ENCODE measurements around the gene ALDH3A2.

The ALDH3A2 gene

GRCh38 chr17:19648475-19649273 is at the start of gene ALDH3A2:
Gene ALDH3A2, plus strand, starts transcription at chr17:19648751. Its CDS starts 221 bp downstream, at chr17:19648972.
- Histone ChIP-seq H3K9ac (ENCODE audit: low read length) (peak within 1 kb of the TSS; percentile 79), H3K36me3 (ENCODE audit: control insufficient read depth, low read depth, low read length) (peaks cover 4% of the 10 kb centered on the region), H3K27me3 (ENCODE audit: control insufficient read depth, insufficient read depth, low read length) (peaks cover 11% of the 10 kb centered on the region), H3K27ac (ENCODE audit: low read length) (peak within 1 kb of the TSS; percentile 16), H3K4me1 (ENCODE audit: control insufficient read depth, low read depth, low read length) (peaks cover 36% of the 10 kb centered on the region), H3K9me3 (ENCODE audit: control insufficient read depth, low read depth, low read length) (no peaks in the 10 kb centered on the region), H3K4me3 (ENCODE audit: low read length) (peak within 1 kb of the TSS; percentile 93)

- Histone ChIP-seq H3K36me3 (ENCODE audit: control insufficient read depth, low read depth, low read length) (no peaks in the 10 kb centered on the region), H3K9ac (ENCODE audit: low read length) (no peak overlapping the region), H3K9me3 (ENCODE audit: control insufficient read depth, low read depth, low read length) (no peaks in the 10 kb centered on the region), H3K27ac (ENCODE audit: low read length) (no peak overlapping the region), H3K27me3 (ENCODE audit: control insufficient read depth, insufficient read depth, low read length) (no peaks in the 10 kb centered on the region), H3K4me3 (ENCODE audit: low read length) (no peak overlapping the region), H3K4me1 (ENCODE audit: control insufficient read depth, low read depth, low read length) (no peaks in the 10 kb centered on the region)
Observed at GRCh38 chr17:19610311-19610710, 38.2 kb upstream of the ALDH3A2 start.

- H3K9me3 ChIP-seq (ENCODE audit: control insufficient read depth, low read depth, low read length): no peaks in the 10 kb centered on the region
- no peak overlapping the region for H3K4me3 ChIP-seq (ENCODE audit: low read length)
- H3K4me1 ChIP-seq (ENCODE audit: control insufficient read depth, low read depth, low read length): no peaks in the 10 kb centered on the region
- no peak overlapping the region for H3K9ac ChIP-seq (ENCODE audit: low read length)
- H3K27me3 ChIP-seq (ENCODE audit: control insufficient read depth, insufficient read depth, low read length): no peaks in the 10 kb centered on the region
- no peaks in the 10 kb centered on the region for H3K36me3 ChIP-seq (ENCODE audit: control insufficient read depth, low read depth, low read length)
- no peak overlapping the region for H3K27ac ChIP-seq (ENCODE audit: low read length)
Observed at GRCh38 chr17:19610879-19611278, 37.7 kb upstream of the ALDH3A2 start.

GRCh38 chr17:19613979-19614378 is 34.6 kb upstream of the ALDH3A2 start:
- no peaks in the 10 kb centered on the region for H3K27me3 ChIP-seq (ENCODE audit: control insufficient read depth, insufficient read depth, low read length)
- no peaks in the 10 kb centered on the region for H3K36me3 ChIP-seq (ENCODE audit: control insufficient read depth, low read depth, low read length)
- no peak overlapping the region for H3K9ac ChIP-seq (ENCODE audit: low read length)
- no peaks in the 10 kb centered on the region for H3K4me1 ChIP-seq (ENCODE audit: control insufficient read depth, low read depth, low read length)
- H3K9me3 ChIP-seq (ENCODE audit: control insufficient read depth, low read depth, low read length): peaks cover 5% of the 10 kb centered on the region
- H3K27ac ChIP-seq (ENCODE audit: low read length): no peak overlapping the region
- no peak overlapping the region for H3K4me3 ChIP-seq (ENCODE audit: low read length)

GRCh38 chr17:19614900-19615299 is 33.7 kb upstream of the ALDH3A2 start:
- Histone ChIP-seq H3K27me3 (ENCODE audit: control insufficient read depth, insufficient read depth, low read length) (no peaks in the 10 kb centered on the region), H3K9me3 (ENCODE audit: control insufficient read depth, low read depth, low read length) (peaks cover 13% of the 10 kb centered on the region), H3K4me3 (ENCODE audit: low read length) (no peak overlapping the region), H3K4me1 (ENCODE audit: control insufficient read depth, low read depth, low read length) (no peaks in the 10 kb centered on the region), H3K9ac (ENCODE audit: low read length) (no peak overlapping the region), H3K27ac (ENCODE audit: low read length) (no peak overlapping the region), H3K36me3 (ENCODE audit: control insufficient read depth, low read depth, low read length) (no peaks in the 10 kb centered on the region)

- Histone ChIP-seq H3K9ac (ENCODE audit: low read length) (no peak overlapping the region), H3K9me3 (ENCODE audit: control insufficient read depth, low read depth, low read length) (peaks cover 15% of the 10 kb centered on the region), H3K36me3 (ENCODE audit: control insufficient read depth, low read depth, low read length) (no peaks in the 10 kb centered on the region), H3K4me1 (ENCODE audit: control insufficient read depth, low read depth, low read length) (no peaks in the 10 kb centered on the region), H3K4me3 (ENCODE audit: low read length) (no peak overlapping the region), H3K27ac (ENCODE audit: low read length) (no peak overlapping the region), H3K27me3 (ENCODE audit: control insufficient read depth, insufficient read depth, low read length) (no peaks in the 10 kb centered on the region)
Observed at GRCh38 chr17:19618015-19618414, 30.5 kb upstream of the ALDH3A2 start.

GRCh38 chr17:19619705-19620325 is 28.7 kb upstream of the ALDH3A2 start:
- no peak overlapping the region for H3K9ac ChIP-seq (ENCODE audit: low read length)
- H3K9me3 ChIP-seq (ENCODE audit: control insufficient read depth, low read depth, low read length): peaks cover 15% of the 10 kb centered on the region
- H3K4me3 ChIP-seq (ENCODE audit: low read length): no peak overlapping the region
- H3K27me3 ChIP-seq (ENCODE audit: control insufficient read depth, insufficient read depth, low read length): no peaks in the 10 kb centered on the region
- no peak overlapping the region for H3K27ac ChIP-seq (ENCODE audit: low read length)
- H3K36me3 ChIP-seq (ENCODE audit: control insufficient read depth, low read depth, low read length): no peaks in the 10 kb centered on the region
- H3K4me1 ChIP-seq (ENCODE audit: control insufficient read depth, low read depth, low read length): no peaks in the 10 kb centered on the region

- no peaks in the 10 kb centered on the region for H3K36me3 ChIP-seq (ENCODE audit: control insufficient read depth, low read depth, low read length)
- H3K27me3 ChIP-seq (ENCODE audit: control insufficient read depth, insufficient read depth, low read length): no peaks in the 10 kb centered on the region
- H3K27ac ChIP-seq (ENCODE audit: low read length): no peak overlapping the region
- peaks cover 15% of the 10 kb centered on the region for H3K9me3 ChIP-seq (ENCODE audit: control insufficient read depth, low read depth, low read length)
- H3K4me1 ChIP-seq (ENCODE audit: control insufficient read depth, low read depth, low read length): no peaks in the 10 kb centered on the region
- no peak overlapping the region for H3K9ac ChIP-seq (ENCODE audit: low read length)
- no peak overlapping the region for H3K4me3 ChIP-seq (ENCODE audit: low read length)
Observed at GRCh38 chr17:19621697-19622096, 26.9 kb upstream of the ALDH3A2 start.

GRCh38 chr17:19626079-19626478 is 22.5 kb upstream of the ALDH3A2 start:
- H3K27me3 ChIP-seq (ENCODE audit: control insufficient read depth, insufficient read depth, low read length): no peaks in the 10 kb centered on the region
- no peak overlapping the region for H3K4me3 ChIP-seq (ENCODE audit: low read length)
- no peaks in the 10 kb centered on the region for H3K9me3 ChIP-seq (ENCODE audit: control insufficient read depth, low read depth, low read length)
- H3K36me3 ChIP-seq (ENCODE audit: control insufficient read depth, low read depth, low read length): no peaks in the 10 kb centered on the region
- H3K27ac ChIP-seq (ENCODE audit: low read length): no peak overlapping the region
- H3K4me1 ChIP-seq (ENCODE audit: control insufficient read depth, low read depth, low read length): no peaks in the 10 kb centered on the region
- H3K9ac ChIP-seq (ENCODE audit: low read length): no peak overlapping the region

GRCh38 chr17:19629449-19629848 is 19.1 kb upstream of the ALDH3A2 start:
- H3K27me3 ChIP-seq (ENCODE audit: control insufficient read depth, insufficient read depth, low read length): no peaks in the 10 kb centered on the region
- no peaks in the 10 kb centered on the region for H3K9me3 ChIP-seq (ENCODE audit: control insufficient read depth, low read depth, low read length)
- H3K36me3 ChIP-seq (ENCODE audit: control insufficient read depth, low read depth, low read length): no peaks in the 10 kb centered on the region
- H3K27ac ChIP-seq (ENCODE audit: low read length): no peak overlapping the region
- H3K4me3 ChIP-seq (ENCODE audit: low read length): no peak overlapping the region
- no peaks in the 10 kb centered on the region for H3K4me1 ChIP-seq (ENCODE audit: control insufficient read depth, low read depth, low read length)
- no peak overlapping the region for H3K9ac ChIP-seq (ENCODE audit: low read length)

GRCh38 chr17:19630035-19630434 is 18.5 kb upstream of the ALDH3A2 start:
- no peak overlapping the region for H3K4me3 ChIP-seq (ENCODE audit: low read length)
- no peaks in the 10 kb centered on the region for H3K4me1 ChIP-seq (ENCODE audit: control insufficient read depth, low read depth, low read length)
- no peaks in the 10 kb centered on the region for H3K9me3 ChIP-seq (ENCODE audit: control insufficient read depth, low read depth, low read length)
- no peak overlapping the region for H3K27ac ChIP-seq (ENCODE audit: low read length)
- no peak overlapping the region for H3K9ac ChIP-seq (ENCODE audit: low read length)
- no peaks in the 10 kb centered on the region for H3K27me3 ChIP-seq (ENCODE audit: control insufficient read depth, insufficient read depth, low read length)
- no peaks in the 10 kb centered on the region for H3K36me3 ChIP-seq (ENCODE audit: control insufficient read depth, low read depth, low read length)

- Histone ChIP-seq H3K4me3 (ENCODE audit: low read length) (no peak overlapping the region), H3K9ac (ENCODE audit: low read length) (no peak overlapping the region), H3K36me3 (ENCODE audit: control insufficient read depth, low read depth, low read length) (no peaks in the 10 kb centered on the region), H3K27me3 (ENCODE audit: control insufficient read depth, insufficient read depth, low read length) (no peaks in the 10 kb centered on the region), H3K4me1 (ENCODE audit: control insufficient read depth, low read depth, low read length) (no peaks in the 10 kb centered on the region), H3K9me3 (ENCODE audit: control insufficient read depth, low read depth, low read length) (no peaks in the 10 kb centered on the region), H3K27ac (ENCODE audit: low read length) (no peak overlapping the region)
Observed at GRCh38 chr17:19630661-19631060, 17.9 kb upstream of the ALDH3A2 start.

All from iPS-18a (cell line).